HG03045 (cell line): ENCODE data around the gene KLHL30.

Experiments
- ATAC-seq: cut with Tn5 transposase; IDR thresholded peaks from one replicate; pipeline ENCODE4 v1.9.1; 2021; ENCODE audit warnings: mild to moderate bottlenecking, moderate library complexity; ENCODE audit not compliant: unreplicated experiment

KLHL30 gene, protein sequence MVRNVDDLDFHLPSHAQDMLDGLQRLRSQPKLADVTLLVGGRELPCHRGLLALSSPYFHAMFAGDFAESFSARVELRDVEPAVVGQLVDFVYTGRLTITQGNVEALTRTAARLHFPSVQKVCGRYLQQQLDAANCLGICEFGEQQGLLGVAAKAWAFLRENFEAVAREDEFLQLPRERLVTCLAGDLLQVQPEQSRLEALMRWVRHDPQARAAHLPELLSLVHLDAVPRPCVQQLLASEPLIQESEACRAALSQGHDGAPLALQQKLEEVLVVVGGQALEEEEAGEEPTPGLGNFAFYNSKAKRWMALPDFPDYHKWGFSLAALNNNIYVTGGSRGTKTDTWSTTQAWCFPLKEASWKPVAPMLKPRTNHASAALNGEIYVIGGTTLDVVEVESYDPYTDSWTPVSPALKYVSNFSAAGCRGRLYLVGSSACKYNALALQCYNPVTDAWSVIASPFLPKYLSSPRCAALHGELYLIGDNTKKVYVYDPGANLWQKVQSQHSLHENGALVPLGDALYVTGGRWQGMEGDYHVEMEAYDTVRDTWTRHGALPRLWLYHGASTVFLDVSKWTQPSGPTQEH

DNA sequence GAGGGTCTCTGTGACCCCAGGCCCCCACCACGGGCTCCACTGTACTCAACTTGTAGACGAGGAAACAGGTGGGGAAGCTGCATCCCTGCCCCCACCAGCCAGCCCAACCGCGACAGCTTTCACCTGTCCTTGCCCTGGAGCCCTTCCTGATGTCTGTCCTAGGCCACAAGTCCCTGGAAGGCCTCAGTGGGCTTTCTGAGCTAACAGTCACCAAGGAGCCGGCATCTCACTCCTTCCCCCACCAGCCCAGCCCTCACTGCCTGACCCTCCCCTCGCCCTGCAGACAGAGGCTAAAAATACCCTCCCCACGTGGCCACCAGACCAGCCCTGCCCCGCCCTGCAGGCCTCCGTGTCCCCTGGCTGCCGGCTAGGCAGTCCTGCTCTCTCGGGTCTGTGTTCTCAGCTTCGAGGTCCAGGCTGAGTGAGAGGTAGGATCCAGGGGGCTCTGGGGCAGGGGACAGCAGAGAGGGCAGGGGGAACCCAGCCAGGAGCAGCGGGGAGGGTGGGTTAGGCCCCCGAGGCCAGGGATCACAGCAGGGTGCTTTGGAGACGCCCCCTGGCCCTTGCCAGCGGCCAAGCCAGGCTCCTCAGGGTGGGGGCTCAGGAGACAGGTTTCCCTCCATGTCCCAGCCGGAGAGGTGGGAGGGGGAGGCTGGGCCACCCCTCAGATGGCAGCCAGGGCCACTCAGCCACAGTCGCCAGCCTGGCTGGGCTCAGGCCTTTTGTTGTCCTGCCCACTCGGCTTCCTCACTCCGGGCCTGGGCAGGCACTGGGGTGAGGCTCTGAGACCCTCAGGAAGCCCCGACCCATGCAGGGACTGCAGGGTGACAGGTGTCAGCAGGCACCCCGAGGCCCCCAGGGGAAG lies at the start of gene KLHL30:
Gene KLHL30, plus strand, starts transcription at position 338 of the 865 bp plus-strand sequence. CDS start 2,087 bp downstream, outside the sequence.
- no peak for ATAC-seq

DNA sequence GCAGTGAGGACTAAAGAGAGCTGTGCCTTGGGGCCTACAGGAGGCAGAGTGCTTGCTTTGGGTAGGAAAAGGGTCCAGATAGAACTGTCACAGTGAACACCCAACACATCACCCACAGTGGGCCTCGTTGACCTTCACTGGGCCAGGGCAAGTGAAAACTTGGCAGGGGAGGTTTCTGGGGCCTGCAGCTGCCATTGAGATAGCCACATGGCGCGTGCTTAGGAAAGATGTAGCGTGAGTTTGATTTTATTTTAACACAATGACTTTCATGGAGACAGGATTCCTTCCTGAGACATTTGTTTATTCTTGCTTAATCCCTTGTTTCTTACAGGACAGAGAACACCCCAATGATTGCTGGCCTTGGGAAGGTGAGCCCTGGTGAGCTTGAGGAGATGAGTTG lies 47.6 kb upstream of the KLHL30 start:
- ATAC-seq = no peak

DNA sequence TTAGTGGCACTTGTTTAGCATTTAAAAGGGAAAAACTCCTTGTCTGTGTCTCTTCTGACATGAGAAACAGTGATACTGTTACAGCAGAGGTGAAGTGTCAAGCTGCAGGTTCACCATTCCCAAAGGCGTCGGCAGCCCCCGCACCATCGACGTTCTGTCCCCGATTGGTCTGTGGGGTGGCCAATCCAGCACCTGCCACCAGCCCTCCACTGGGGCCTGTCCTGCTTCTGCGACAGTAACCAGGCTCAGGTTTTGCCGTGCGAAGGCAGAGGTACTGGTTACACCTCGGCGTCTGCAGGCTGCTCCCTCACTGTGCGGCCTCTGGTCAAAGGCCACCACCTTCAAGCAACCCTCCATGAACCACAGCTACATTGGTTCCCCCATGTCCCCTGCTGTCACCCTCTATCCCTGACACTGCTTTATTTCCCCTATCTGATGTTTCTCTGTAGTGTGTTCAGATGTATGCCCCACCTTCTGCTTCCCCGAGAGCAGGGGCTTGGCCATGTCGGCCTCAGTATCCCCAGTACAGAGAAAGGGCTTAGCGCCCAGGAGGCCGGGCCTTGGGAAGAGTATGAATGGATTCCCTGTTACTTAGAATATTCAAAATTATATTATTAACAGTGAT lies 46.9 kb upstream of the KLHL30 start:
- ATAC-seq = no peak

DNA sequence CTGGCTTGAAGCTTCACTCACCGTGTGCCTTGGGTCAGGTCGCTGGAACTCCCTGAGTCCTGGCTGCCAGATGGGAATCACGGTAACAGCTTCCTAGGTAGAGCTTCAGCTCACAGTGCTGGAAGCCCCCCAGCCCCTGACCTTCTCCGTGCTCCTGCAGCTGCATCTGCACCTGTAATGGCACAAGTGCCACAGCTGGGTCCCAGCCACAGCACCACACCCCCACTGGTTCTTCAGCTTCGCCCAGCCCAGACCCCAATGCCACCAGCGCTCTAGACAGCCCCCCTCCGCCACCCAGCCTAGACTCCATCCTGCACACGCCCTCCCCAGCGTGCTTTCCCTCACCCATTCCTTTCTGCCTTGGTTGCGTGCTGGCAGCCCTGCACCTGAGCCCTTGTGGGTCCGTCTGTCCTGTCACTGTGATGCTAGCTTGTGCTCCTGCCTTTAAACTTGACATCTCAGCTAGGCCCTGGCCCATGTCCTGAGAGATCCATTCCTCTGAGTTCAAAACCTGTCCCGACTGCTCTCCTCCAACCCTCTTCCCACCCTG lies 45.9 kb upstream of the KLHL30 start:
- no peak for ATAC-seq

DNA sequence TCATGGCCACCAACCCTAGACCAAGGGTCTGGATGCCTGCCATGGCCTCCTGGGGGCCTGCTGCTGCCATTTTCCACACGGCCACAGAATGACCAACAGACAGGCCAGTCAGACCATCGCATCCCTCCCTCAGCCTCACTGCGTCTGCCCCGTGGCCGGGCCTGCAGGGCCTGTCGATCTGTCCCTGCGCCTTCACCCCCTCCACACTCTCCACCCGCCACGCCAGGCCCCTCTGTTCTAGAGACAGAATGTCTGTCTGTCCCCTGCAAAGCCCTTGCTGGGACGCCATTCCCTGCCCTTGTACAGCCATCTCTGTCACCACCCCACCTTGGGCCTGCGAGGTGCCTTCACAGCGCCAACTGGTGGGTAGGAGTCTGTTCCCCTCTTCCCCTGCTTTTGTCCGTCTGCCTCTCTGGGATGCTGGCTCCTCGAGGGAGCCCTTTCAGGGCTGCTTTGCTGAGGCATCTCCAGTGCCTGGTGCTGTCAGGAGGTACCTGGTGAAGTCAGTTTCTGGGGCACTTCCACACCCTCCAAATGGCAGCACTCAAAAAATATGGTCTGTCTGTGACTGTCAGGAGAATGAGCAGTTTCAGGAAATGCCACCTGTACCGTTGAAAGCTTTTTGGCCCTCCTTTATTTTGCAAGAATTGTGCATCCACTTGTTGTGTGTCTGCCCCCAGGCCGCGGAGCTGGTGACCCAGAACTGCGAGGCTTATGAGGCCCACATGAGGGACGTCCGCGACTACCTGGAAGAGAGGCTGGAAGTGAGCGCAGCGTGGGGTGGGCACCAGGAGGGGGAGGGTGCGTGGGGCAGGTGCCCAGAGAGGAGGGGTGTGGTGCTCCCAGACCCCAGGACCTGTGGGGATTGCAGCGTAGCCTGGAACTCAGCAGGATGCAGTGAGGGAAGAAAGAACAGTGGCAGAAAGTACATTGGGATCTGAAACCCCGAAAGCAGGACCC lies 45.0 kb upstream of the KLHL30 start:
- no peak for ATAC-seq

DNA sequence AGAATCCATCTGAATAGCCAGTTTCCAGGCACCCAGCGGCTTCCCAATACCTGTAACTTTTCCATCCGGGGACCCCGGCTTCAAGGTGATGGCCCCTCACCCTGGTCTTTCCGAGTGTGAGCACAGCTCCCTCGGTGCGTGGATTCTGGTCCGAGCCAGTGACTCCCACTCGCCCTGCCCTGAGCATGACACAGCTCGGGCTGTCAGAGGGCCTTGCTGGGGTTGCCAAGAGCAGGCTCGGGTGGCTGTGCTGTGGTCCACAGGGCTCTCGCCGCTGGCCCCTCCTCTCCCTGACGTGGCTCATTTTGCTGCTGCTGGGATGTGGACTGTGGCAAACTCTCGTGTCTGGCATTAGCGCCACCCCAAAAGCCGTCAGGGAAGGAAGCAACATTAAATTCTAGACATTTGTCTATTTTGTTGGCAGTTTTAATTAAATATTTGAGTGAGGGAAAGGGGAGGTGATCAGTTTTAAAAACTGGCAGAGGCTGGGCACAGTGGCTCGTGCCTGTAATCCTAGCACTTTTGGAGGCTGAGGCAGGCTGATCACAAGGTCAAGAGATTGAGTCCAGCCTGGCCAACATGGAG lies 43.9 kb upstream of the KLHL30 start:
- ATAC-seq = no peak

DNA sequence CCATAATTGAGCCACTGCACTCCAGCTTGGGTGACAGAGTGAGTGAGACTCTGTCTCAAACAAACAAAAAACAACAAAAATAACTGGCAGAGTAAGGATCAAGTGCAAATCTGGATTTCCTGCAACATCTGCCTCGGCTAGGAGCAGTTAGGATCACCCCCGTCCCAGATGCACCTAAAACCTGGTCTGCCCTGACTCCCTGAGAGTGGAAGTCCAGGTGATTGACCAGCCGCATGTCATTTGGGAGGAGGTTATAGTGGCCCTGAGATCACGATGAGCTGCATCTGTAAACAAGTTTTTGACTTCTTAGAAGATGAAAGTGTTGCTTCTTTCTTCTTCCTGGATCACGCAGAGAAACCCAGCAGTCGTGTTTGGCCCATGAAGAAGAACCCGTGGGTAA lies 43.3 kb upstream of the KLHL30 start:
- no peak for ATAC-seq

DNA sequence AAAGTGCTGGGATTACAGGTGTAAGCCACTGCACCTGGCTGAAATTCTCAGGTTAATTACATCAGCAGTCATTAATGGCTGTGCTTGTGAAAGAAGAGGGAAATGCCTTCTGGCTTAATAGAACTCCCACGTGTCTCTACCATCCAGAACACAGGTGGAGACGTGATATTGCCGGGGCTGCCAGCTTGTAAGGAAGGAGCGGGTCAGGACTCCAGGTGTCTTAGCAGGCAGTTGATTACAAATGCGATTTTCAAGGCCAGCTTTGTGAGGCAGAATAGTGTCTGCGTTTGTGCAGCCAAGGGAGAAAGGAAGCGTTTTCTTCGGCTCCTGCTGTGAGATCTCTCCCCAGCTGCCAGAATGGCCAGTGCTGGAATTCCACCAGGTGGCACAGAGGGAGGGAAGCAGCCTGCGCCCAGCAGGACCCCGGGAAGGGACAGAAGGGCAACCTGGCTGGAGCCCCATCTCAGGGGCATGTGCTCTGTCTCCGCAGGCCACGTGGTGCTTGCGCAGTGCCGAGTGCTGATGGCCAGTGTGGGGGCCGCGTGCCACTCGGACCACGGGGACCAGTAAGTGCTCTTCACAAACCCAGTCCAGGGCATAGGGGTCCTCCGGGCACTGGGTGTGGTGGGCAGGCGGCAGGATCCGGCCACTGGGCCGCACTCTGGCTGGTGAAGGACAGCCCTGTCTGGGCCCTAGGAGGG lies 42.0 kb upstream of the KLHL30 start:
- no peak for ATAC-seq

DNA sequence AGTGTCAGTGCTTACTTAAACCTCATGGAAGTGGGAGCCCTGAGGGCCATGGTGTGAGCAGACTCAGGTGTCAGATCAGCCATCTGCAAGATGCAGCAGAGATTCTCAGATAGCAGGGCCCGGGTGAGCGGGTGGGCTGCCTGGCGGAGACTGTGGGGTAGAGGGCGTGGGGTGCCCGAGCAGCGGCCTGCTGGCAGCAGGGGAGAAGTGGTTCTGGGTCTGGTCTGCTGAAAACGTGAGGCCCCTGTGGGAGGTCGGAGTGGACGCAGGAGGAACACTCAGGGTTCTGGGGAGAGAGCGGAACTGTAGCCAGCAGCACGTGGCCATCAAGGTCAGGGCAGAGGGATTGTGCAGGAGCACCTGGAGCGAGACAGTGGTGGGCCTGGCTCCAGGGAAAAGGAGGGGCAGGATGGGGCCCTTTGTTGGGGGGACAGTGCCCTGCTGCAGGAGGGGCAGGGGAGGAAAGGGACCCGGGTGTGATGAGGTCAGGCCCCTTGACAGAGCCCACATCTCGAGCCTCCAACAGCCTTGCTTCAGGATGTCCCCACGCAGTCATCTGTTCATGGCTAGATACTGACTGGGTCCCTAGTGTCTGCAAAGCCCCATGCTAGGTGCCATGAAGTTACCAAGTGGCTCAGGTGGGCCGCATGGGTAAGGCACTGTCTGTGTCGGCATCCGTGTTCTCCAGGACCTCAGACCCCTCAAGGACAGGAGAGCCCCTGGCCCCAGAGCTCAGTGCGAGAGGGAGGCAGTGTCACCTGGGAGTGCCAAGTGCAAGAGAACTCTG lies 41.1 kb upstream of the KLHL30 start:
- ATAC-seq = no peak

DNA sequence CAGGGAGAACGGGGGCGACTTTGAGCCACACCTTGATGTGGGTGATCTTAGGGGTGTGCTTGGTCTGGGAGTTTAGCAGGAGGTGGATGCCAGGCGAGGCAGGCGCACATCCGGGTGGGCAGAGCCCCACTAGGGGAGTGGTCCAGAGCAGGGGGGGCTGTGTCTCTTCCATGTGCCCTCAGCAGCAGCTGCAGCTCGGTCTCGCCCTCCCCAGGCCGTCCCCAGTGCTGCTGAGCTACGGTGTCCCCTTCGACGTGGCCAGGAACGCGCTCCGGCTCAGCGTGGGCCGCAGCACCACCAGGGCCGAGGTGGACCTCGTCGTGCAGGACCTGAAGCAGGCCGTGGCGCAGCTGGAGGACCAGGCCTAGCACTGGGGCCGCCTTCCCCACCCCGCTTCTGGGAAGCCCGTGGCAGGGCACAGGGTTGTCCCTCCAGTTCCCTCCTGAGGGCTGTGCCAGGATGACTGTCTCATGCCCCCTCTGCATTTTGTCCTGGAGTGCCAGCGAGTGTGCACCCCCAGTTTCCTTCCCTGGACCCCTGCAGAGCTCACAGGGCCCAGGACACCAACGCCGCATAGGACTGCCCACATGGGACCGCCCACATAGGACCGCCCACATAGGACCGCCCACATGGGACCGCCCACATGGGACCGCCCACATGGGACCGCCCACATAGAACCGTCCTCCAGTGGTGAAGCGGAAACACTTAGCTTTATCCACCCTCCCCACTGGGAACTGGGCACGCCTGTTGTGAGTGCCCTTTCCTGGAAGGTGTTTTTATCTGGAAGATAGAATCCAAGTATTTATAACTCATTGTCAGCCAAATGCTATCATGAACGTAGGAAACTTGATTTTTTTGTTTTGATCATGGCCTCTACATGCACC lies 40.2 kb upstream of the KLHL30 start:
- ATAC-seq = peak; percentile 44

DNA sequence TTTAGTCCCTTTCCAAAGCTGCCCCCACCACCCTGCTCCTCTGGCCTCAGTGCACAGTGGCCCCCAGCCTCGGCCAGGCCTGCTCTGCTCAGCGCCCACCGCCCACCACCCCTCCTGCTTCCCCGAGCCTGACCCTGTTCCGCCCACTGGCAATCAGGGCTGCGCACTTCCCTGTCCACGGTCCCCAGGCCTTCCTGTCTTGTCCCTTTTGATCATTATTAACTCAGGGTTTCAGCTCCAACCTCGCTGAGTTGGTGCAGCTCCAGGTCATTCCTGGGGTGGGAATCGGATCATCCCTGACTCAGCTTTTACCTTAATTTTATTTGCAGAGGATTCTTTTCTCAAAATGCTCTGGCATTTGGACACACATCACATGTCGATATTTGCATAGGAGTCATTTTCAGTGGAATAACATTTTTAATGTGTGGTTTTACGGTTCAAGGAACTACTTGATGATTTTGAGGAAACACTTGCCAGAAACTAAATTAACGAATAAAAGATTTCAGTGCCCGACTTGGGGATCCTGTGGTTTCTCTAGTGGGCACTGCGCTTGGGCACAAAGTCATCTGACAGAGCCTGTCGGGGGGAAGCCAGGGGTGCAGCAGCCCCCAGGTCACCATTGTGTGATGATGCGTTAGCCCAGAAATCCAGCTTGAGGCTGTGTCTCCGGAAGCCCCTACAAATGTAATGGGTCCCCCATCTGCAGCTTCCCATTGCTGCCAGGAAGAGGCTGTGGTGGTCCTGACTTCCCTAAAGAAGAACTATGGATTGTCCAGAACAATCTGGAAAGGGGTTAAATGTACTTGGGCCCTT lies 39.4 kb upstream of the KLHL30 start:
- ATAC-seq = no peak

DNA sequence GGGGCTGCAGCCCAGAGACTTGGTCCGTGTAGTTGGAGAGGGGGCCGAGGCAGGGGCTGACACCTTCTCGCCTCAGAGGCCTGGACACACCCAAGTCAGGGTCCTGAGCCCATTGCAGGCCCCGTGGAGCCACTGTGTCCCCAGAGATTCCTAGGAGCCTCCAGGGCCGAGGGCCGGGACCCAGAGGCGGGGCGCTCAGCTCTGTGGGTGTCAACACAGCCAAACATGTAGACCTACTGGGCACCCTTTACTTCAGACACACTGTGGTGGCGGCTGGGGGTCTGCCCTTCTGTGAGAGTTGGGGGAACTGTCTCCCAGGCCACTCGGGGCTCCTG lies 38.8 kb upstream of the KLHL30 start:
- no peak for ATAC-seq

DNA sequence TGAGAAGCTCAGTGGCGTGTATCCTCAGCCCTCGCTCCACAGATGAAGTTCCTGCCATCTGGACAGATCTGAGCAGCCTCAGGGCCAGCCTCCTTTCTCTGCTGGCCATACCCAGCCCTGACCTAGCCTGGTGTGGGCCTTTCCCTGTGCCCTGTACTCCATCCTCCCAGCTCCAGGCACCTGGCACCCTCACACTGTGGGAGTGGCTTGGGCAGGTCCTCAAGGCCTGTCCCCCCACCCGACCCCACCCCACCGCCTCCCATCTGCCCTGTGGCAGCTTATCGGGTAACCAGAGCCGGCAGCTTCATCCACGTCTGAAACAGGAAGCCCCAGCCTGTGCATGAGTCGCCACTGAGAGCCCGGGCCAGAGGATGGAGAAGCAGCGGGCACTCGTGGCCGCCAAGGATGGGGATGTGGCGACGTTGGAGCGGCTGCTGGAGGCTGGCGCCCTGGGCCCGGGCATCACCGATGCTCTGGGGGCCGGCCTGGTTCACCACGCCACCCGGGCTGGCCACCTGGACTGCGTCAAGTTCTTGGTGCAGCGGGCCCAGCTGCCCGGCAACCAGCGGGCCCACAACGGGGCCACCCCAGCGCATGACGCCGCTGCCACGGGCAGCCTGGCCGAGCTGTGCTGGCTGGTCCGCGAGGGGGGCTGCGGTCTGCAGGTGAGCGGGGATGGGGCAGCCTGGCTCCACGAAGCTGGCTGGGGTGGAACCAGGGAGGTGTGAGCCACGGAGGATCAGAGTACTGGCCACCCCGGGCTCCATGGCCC lies 38.2 kb upstream of the KLHL30 start, which contains the start of gene ESPNL:
Gene ESPNL, plus strand, starts transcription at position 292 of the 772 bp plus-strand sequence. Its CDS starts 80 bp downstream, at position 372.
- no peak for ATAC-seq

DNA sequence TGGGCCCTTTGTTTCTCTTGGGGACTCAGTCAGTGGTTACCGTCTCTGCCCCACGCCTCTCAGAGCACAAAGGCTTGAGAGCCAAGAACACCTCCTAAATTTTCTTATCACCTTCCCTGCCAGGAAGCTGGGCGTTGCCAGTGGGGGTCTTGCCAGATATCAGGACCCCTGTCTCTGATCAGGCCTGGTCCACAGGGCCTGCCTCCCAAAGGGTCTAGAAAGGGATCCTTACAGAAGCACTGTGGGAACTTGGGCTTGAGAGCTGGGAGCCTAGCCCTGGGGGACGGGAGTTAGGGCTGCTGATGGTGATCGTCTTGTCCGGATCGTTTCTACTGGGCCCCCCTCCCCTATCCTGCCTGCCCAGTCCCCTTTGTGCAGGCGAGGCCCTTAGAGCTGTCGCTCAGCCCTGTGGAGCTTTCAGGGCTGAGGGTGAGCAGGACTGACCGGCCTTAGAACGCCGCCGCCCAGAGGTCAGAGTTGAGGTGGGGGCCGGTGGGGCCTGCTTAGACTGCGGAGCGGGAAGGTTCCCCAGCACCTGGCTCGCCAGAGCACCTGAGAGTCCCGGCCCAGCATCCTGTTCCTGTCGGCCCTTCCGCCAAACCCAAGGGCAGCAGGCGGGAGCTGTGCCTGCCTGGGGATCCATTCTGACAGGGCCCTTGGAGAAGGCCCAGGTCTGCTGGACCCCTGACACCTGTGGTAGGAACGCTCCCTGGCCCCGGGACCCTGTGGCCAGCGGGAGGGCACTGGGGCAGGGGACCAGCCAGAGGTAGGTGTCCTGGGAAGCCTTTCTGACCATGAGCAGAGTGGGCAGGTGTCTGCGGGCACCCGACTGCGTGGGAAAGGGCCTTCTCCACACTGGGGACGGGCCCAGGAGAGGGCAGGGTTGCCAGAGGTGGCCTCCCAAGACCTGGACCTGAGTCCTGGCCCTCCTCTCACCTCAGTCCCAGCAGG lies 37.4 kb upstream of the KLHL30 start:
- no peak for ATAC-seq
